Ecto neural progenitor cell (in vitro differentiated cells): ENCODE measurements around the gene PCBP3.
"Not testable (repeated sequence)": the region's sequence is repeated elsewhere in the genome, so short reads cannot be mapped to it uniquely, and the experiment has no call there.

Experiments used
- DNase-seq: peaks from one replicate; pipeline ENCODE4 v3.0.0-alpha.2; 2018; ENCODE audit warnings: low spot score

PCBP3 gene

GRCh38 chr21:45966791-45967394 is 323.4 kb downstream of the PCBP3 start:
- no peak for DNase-seq

- DNase-seq: no peak
Observed at GRCh38 chr21:45969921-45970673, 326.6 kb downstream of the PCBP3 start.

GRCh38 chr21:45970674-45971615 is 327.4 kb downstream of the PCBP3 start:
- DNase-seq: peak; percentile 85

- peak; percentile 65 for DNase-seq
Observed at GRCh38 chr21:45971616-45972352, 328.3 kb downstream of the PCBP3 start.

- DNase-seq: no peak
Observed at GRCh38 chr21:45972353-45972715, 328.8 kb downstream of the PCBP3 start.

GRCh38 chr21:45972716-45973474 is 329.4 kb downstream of the PCBP3 start:
- DNase-seq: peak; percentile 70

- no peak for DNase-seq
Observed at GRCh38 chr21:45973475-45974072, 330.0 kb downstream of the PCBP3 start.

- DNase-seq: peak; percentile 84
Observed at GRCh38 chr21:45974073-45975019, 330.8 kb downstream of the PCBP3 start.

GRCh38 chr21:45975020-45975666 is 331.6 kb downstream of the PCBP3 start:
- DNase-seq: peak; percentile 66

- DNase-seq: not testable (repeated sequence)
Observed at GRCh38 chr21:45975667-45976409, 332.3 kb downstream of the PCBP3 start.

GRCh38 chr21:45976701-45977311 is 333.3 kb downstream of the PCBP3 start:
- DNase-seq: peak; percentile 45

GRCh38 chr21:45977396-45977795 is 333.9 kb downstream of the PCBP3 start:
- peak; percentile 52 for DNase-seq

GRCh38 chr21:45979141-45979631 is 335.7 kb downstream of the PCBP3 start:
- DNase-seq: peak; percentile 48

GRCh38 chr21:45979651-45980050 is 336.1 kb downstream of the PCBP3 start:
- peak; percentile 45 for DNase-seq

GRCh38 chr21:45980271-45980670 is 336.7 kb downstream of the PCBP3 start:
- DNase-seq: no peak

- DNase-seq: no peak
Observed at GRCh38 chr21:45980697-45981096, 337.2 kb downstream of the PCBP3 start.
